Dedifferentiated amniotic fluid mesenchymal stem cell (primary cell): ENCODE measurements around the gene KLF1.
"Not testable (repeated sequence)": the region's sequence is repeated elsewhere in the genome, so short reads cannot be mapped to it uniquely, and the experiment has no call there.

Experiments
- DNase-seq: peaks from one replicate; pipeline ENCODE4 v3.0.0-alpha.2; 2016; ENCODE audit errors: extremely low spot score

The KLF1 gene

DNA sequence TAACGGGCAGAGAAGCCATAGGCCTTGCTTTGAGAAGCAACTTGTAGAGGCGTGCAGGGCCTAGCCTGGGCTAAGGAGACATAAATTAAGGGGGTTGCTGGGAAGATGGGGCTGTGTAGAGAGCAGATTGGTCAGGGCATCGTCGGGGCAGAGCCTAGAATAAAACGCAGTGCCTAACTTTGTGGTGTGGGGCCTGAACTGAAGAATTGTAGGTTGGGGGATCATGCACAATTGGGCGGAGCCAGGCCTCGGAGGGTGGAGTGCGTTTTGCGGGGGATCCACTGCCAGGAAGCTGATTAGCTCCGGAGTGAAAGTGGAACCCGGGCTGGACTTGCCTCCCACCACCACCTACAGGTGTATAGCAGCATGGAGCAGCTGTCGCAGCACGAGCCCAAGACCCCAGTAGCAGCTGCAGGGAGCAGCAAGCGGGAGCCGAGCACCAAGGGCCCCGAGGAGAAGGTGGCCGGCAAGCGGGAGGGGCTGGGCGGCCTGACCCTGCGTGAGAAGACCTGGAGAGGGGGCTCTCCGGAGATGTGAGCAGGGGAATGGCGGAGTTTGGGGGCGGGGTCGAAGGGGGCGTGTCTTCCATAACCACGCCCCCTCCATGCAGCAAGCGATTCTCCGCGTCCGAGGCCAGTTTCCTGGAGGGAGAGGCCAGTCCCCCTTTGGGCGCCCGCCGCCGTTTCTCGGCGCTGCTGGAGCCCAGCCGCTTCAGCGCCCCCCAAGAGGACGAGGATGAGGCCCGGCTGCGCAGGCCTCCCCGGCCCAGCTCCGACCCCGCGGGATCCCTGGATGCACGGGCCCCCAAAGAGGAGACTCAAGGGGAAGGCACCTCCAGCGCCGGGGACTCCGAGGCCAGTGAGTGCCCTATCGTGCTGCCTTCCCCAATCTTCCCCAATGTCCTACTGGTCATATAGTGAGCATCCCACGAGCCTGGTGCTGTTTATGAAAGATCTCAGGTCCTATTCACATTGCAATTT is 19.6 kb downstream of the KLF1 start:
- no peak for DNase-seq

DNA sequence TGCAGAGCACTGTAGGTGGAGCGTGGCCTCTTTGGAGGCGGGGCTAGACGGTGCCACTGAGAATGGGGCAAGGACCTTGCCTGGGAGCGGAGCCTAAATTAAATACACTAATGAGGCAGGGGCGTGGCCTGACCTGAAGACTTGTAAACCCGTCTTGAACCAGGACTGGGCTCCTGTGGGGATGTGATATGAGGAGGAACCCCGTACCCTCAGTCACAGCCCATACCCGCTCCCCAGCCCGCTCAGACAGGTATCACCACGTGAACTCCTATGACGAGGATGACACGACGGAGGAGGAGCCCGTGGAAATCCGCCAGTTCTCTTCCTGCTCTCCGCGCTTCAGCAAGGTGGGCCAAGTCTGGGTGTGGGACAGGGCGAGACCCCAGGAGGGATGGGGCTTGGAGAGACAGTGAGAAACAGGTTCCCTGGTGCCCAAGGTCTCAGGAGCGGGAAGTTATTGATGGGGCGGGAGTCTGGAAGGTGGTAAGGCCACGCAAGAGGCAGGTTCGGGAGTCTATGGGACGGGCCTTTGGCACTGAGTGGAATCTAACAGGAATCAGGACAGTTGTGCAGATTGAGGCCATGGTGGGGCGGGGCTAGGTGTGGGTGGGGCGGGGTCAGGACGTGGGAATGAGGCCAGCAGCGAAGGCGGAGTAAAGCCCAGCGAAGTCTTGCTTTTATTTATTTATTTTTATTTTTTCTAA is 20.4 kb downstream of the KLF1 start:
- no peak for DNase-seq

DNA sequence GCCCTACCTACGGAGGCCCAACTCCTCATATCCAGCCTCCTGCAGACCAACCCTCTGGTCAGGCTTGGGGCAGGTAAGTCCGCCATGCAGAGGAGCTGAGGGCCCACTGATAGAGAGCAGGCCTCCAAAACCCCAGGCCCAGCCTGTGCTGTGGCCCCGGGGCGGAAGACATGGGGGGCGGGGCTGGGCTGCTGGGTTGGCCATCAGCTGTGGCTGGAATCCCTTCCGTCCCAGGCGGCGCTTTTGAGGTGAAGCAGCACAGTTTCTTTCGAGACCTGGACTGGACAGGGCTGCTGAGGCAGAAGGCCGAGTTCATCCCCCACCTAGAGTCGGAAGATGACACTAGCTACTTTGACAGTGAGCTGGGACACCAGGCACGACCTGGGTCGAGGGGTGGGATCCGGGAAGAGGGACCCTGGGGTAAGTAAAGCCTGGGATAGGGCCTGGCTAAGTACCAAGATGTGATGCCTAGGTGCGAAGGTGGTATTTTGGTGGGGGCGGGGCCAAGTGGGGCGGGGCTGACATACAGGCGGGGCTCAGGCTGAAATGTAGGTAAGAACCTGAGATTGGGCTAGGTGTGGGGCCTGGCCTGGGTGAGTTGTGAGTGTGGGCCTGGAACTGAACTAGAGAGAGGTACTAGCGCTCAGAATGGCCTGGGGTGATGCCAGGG is 21.1 kb downstream of the KLF1 start:
- no peak for DNase-seq

DNA sequence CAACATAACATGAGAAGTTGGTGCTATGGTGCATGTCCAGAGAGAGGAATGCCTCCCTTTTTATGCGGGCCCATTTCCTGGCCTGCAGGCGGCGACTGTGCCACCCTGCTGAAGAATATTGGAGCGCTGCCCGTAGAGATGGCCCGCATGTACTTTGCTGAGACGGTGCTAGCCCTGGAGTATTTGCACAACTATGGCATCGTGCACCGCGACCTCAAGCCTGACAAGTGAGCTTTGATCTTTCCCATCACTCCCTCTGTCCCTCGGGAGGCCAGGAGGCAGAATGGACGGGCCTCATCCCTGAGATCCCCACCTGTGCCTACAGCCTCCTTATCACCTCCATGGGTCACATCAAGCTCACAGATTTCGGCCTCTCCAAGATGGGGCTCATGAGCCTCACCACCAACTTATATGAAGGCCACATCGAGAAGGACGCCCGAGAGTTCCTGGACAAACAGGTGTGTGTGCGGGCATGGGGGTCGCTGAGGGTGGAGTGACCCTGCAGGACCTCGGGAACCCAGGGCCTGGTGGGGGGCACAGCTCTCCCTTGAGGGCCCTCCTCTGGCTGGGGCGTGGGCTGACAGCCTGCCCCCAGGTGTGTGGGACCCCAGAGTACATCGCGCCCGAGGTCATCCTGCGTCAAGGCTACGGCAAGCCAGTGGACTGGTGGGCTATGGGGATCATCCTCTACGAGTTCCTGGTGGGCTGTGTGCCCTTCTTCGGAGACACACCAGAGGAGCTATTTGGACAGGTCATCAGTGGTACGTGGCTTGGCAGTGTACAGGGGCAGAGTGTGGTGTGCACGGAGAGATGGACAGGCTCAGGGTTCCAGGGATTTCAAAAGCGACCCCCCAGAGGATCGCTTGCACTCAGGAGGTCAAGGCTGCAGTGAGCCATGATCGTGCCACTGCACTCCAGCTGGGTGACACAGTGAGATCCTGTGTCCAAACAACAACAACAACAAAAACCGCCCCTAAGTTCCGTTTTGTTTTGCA is 22.0 kb downstream of the KLF1 start:
- DNase-seq = no peak

DNA sequence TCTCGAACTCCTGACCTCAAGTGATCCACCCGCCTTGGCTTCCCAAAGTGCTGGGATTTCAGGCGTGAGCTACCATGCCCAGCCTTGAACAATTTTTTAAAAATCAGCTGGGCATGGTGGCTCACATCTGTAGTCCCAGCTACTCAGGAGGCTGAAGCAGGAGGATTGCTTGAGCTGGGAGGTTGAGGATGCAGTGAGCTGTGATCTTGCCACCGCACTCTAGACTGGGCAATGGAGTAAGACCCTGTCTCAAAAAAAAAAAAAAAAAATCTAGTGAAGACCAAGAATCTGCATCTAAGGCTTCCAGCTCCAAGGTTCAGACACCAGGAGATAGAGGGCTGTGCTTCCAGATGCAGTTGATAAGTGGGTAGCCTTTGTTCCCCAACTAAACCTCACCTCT is 22.9 kb downstream of the KLF1 start:
- DNase-seq = no peak

DNA sequence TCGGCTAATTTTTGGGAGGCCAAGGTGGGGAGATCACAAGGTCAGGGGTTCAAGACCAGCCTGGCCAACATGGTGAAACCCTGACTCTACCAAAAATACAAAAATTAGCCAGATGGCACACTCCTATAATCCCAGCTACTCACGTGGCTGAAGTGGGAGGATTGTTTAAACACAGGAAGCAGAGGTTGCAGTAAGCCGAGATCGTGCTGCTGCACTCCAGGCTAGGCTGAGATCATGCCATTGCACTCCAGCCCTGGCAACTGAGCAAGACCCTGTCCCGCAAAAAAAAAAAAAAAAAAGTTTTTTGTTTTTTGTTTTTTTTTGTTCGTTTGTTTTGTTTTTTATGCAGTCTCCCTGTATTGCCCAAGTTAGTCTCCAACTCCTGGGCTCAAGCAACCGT is 27.5 kb downstream of the KLF1 start:
- DNase-seq = no peak

DNA sequence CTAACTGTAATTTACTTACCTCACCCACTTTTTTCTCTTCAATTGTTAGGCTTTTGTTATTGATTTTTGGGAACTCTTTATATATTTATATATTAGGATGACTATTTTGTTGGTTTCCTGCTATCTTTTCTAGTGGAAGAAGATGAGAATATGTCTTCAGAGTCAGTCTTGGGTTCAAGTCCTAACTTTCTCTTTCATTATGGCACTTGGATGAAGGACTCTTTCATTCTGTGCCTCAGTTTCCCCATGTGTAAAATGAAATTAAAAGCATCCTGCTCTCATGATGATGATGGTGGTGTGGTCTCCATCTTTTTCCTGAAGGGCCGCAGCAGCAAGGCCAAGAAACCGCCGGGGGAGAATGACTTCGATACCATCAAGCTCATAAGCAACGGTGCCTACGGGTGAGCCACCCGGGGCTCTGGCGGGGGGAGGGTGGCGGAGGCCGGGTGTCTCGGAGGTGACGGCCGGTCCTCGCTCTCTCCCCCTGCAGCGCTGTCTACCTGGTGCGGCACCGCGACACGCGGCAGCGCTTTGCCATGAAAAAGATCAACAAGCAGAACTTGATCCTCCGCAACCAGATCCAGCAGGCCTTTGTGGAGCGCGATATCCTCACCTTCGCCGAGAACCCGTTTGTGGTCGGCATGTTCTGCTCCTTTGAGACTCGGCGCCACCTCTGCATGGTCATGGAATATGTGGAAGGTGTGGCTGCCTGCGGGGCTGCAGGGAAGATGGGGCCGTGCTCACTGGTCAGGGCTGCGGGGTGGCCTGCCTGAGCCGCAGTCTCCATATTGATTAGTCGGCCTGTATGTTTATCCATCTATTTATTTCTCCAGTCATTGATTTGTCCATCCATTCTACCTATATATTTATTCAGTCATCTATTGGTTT is 28.7 kb downstream of the KLF1 start:
- DNase-seq = no peak

DNA sequence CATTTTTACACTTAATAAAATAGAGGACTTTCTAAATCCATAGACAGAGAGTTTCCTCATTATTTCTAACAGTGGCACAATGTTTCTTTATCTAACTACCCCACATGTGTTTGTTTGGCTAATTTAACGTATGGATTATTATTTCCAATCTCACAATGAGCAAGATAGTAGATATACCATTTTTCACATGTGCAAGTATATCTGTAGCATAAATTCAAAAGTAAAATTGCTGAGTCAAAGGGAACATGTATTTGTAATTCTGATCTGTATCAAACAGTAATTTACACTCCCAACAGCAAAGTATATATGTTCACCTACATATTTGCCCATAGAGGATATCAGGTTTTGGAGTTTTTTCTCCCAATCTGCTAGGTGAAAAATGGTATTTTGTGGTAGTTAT is 30.3 kb downstream of the KLF1 start:
- DNase-seq = no peak

DNA sequence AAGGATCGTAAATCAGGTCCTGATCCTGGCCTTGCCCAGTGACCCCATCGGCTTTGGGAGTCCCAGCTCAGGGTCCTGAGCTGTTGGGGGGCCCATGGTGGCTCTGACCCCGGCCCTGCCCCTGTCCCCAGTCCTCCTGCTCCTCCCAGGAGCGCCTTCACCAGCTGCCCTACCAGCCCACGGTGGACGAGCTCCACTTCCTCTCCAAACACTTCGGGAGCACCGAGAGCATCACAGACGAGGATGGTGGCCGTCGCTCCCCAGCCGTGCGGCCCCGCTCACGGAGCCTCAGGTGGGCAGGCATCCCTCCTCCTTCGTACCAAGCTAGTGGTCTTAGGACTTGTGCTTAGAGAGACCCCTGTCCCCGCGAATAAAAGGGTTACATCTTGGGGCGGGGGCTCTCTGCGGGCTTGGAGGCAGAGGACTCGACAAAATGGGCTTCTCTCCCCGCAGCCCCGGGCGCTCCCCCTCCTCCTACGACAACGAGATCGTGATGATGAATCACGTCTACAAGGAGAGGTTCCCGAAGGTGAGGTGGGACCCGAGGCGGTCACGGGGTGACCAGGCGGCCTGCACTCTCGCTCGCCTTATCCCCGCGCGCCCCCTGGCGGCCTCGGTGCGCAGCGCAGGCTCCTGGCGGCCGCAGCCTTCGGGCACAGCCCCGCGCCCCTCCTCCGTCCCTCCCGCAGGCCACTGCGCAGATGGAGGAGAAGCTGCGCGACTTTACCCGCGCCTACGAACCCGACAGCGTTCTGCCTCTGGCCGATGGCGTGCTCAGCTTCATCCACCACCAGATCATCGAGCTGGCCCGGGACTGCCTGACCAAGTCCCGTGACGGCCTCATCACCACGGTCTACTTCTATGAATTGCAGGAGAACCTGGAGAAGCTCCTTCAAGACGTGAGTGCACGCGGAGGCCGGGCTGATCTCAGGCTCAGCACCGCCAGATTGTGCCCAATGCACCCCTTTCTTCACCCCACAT is 39.6 kb downstream of the KLF1 start:
- DNase-seq = peak; percentile 38

DNA sequence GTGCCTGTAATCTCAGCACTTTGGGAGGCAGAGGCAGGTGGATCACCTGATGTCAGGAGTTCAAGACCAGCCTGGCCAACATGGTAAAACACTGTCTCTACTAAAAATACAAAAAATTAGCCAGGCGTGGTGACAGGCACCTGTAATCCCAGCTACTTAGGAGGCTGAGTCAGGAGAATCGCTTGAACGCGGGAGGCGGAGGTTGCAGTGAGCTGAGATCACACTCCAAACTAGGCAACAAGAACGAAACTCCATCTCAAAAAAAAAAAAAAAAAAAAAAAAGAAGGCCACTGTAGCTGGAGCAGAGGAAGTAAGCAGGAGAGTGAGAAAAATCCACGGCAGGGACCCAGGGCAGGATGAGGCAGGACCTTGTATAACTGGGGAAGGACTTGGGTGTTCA is 40.4 kb downstream of the KLF1 start:
- not testable (repeated sequence) for DNase-seq

DNA sequence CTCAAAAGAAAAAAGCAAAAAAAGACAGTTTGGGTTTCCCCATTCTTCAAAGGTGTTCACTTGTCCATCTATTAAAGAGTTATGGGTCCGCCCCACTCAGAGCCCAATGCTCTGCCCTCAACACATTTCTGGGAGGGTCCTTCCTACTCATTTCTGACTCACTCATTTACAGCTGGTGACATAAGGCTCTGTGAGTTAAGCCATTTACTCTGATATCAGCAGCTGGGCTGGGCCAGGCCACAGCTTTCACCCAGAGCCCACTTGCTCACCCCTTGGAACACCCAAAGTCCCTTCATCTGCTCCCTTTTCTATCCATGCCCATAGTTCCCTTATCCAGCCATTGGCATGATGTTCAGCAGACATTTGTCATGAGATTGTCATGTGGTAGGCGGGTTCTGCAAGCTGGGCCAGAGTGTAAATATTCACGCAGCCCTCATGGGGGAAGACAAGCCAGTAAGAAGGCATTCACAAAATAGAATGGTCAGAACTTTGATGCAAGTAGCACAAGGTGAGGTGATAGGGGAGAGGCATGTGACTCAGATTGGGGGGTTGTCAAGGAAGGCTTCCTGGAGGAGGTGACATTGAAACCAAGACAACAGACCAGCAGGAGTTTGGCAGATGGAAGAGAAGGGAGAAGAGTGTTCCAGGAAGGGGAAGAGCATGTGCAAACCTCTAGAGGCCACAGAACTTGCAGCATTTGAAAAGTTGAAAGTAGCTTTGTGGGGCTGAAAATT is 42.8 kb downstream of the KLF1 start:
- no peak for DNase-seq

DNA sequence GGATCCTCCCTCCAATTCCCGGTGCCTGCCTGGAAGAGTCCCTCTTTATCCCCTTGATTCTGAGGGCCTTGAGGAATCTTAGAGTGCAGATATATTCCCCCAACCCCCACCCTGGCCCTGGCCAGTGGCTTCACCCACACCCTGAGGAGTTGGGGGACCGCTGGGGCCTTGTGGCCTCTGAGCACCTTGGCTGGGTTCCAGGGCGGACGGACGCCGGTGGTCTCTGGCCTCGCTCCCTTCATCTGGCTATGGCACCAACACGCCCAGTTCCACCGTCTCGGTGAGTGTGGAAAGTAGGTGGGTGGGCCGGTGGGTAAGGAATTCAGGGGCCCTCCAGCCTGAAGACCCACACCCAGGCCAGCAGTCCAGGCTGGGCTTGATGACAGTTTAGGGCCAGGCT is 43.7 kb downstream of the KLF1 start:
- DNase-seq = no peak

DNA sequence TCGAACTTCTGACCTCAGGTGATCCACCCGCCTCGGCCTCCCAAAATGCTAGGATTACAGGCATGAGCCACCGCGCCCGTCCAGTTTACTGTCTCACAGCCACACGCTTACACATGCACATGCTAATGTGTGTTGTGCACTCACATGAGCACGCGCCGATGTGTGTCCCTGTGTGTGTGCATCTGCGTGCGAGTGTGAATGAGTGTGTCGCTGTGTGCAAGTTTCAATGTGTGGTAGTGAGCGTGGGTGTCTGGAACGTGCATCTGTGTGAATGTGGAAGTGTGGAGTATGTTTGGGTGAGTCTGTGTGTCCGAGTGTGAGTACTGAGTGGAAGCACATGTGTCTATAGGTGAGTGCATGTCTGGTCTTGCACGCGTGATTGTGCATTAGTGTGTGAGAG is 44.5 kb downstream of the KLF1 start:
- DNase-seq = no peak

DNA sequence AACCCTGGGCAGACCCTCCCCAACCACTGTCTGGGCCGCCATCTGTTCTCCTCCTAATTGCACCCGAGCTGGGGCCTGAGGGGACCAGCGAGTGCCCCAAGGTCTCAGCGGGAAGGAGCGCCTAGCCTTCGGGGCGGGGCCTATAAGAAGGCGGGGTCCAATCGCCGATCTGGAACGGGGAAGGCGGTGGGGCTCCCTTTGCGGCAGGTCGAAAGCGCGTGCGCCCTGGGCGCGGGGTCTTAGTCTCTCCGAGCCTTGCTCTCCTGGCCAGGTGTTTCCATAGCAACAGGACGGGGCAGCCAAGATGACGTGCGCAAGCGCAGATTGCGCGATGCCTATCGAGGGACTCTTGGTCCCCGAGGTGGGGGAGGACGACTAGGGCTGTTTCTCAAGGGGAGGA is 45.9 kb downstream of the KLF1 start:
- DNase-seq = no peak

DNA sequence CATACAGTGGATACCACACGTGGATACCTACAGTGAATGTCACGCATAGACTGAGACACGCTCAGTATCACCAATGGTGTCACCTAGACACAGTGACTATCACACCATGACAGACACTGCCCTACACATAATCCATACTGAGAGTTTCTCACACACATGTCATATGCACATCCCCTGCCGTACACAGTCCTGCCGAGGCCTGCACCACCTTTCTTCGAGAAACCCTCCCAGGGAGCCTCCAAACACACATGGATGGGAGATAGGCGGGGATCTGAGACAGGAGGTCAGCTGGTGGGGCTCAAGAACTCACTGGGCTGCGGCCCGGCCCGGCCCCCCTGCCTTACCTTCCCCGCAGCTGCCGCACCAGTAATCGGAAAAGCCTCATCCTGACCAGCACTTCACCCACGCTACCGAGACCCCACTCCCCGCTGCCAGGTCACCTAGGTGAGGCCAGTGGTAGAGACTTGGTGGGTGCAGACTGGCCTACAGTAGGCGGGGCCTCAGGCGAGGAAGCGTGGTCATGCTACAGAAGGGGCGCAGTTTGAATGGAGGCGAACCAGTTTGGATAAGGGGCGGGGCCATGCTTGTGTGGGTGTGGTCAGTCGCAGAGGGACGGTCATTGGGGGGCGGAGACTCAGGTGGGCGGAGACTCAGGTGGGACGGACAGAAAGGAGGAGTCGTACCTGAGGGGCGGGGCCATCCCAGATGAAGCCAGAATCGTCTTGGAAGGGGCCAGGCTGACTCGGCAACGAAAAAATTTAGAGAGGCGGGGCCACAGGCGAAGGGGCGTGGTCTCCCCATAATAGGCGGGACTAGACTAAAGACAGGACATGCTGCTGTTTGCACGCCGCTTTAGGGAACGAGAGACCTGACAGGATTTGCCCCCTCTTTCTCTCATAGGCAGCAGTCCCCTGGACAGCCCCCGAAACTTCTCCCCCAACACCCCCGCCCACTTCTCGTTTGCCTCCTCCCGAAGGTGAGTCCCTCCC is 46.6 kb downstream of the KLF1 start:
- no peak for DNase-seq

DNA sequence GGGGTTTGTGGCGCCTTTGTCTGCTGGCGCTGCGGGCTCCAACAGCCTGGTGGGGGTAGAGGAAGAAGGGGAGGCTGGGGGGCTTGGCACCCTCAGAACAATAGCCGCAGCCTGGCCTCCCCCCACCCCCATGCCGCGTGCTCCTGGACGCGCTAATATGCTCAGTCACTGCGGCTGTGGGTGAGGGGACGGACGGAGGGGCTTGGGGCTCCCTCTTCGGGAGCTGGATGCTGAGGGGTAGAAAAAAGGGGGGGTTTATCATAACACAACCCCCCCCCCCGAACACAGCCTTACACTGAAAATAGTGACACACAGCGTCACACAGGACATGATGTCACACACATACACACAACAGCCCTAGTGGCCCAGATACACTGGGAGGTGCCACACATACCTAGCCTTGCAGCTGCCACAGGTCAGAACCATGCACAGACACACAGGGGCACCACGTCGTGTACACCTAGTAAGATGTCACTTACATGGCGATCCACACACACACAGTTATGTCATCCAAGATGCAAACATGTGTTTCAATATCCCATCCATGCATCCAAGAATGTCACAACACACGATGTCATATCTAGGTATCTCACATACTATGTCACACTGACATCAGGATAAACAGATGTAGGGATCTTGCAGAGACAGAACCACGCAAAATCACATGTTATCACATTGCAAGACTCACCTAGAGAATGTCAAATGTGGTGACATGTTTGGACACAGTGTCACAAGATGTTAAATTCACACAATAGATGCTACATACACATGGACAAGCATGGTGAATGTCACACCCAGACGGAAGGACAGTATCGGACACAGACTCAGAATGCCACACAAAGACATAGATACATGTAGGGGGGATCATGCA is 47.9 kb downstream of the KLF1 start:
- DNase-seq = no peak
